ENCODE measurements around the gene CCNC. TPM values are rescaled to one million over a fixed set of nuclear protein-coding genes. Genes with fewer than 3 reads are reported as not detected.
A peak's percentile ranks its signal among the peaks of the same experiment; 100 is the strongest.

CCNC gene
- total and polyA plus RNA-seq, 2 experiments from 2014 or later = 108 to 143 TPM

GRCh38 chr6:99614430-99615186 is 46.1 kb upstream of the CCNC start:
- peak overlapping the region; percentile 64 for H3K4me3 ChIP-seq
- H4K20me1 ChIP-seq (replicated peaks; ENCODE audit: insufficient read depth) = peaks cover 27% of the 10 kb centered on the region; the same call in 1 of the 2 replicates
- Mint-ChIP-seq H3K4me1 (peaks cover 33% of the 10 kb centered on the region), H3K27me3 (ENCODE audit: insufficient read depth, low read depth, poor library complexity) (peaks cover 95% of the 10 kb centered on the region), H3K4me3 (peak overlapping the region; percentile 66), H3K27ac (no peak overlapping the region), H3K9me3 (peaks cover 8% of the 10 kb centered on the region), H3K36me3 (ENCODE audit: low read depth) (peaks cover 4% of the 10 kb centered on the region; the same call in 2 of the 3 replicates)
- peak overlapping the region; percentile 96 for H2AFZ ChIP-seq
- H3F3A ChIP-seq (replicated peaks; ENCODE audit: low read depth) = peaks cover 28% of the 10 kb centered on the region
- DNase-seq (ENCODE audit: low spot score) (peak; percentile 83), ATAC-seq (peak; percentile 17)
- H3K4me1 ChIP-seq (ENCODE audit: insufficient read depth) = peaks cover 46% of the 10 kb centered on the region
- H3K9me2 ChIP-seq (ENCODE audit: insufficient read depth) = no peaks in the 10 kb centered on the region
- no peak overlapping the region for H3K27ac ChIP-seq (ENCODE audit: low read depth)
- no peaks in the 10 kb centered on the region for H3K36me3 ChIP-seq (ENCODE audit: insufficient read depth)
- TF ChIP-seq STAT1 (IDR thresholded peaks at IDR 0.05; ENCODE audit: unreplicated experiment) (no peak), EZH2 (IDR thresholded peaks at IDR 0.05; ENCODE audit: low read depth, unreplicated experiment) (peak; percentile 64), CREB1 (CRISPR knock-in tag; IDR thresholded peaks at IDR 0.05; ENCODE audit: low read depth) (peak; percentile 35; the same call in 1 of the 2 replicates), EZH2phosphoT487 (IDR thresholded peaks at IDR 0.05; ENCODE audit: unreplicated experiment) (peak; percentile 82), JUNB (IDR thresholded peaks at IDR 0.05; ENCODE audit: unreplicated experiment) (no peak)
- peak overlapping the region; percentile 93 for H3K4me2 ChIP-seq
- H3K27me3 ChIP-seq (ENCODE audit: insufficient read depth) = peaks cover 99% of the 10 kb centered on the region
- no peaks in the 10 kb centered on the region for H3K79me2 ChIP-seq (replicated peaks; ENCODE audit: insufficient read depth)

- Histone ChIP-seq H3K4me2 (peak overlapping the region; percentile 93), H3F3A (replicated peaks; ENCODE audit: low read depth) (peaks cover 33% of the 10 kb centered on the region), H3K27me3 (ENCODE audit: insufficient read depth) (peaks cover 99% of the 10 kb centered on the region), H3K79me2 (replicated peaks; ENCODE audit: insufficient read depth) (no peaks in the 10 kb centered on the region), H2AFZ (peak overlapping the region; percentile 96), H3K4me1 (ENCODE audit: insufficient read depth) (peaks cover 53% of the 10 kb centered on the region), H3K4me3 (peak overlapping the region; percentile 64), H3K36me3 (ENCODE audit: insufficient read depth) (no peaks in the 10 kb centered on the region), H4K20me1 (replicated peaks; ENCODE audit: insufficient read depth) (peaks cover 30% of the 10 kb centered on the region; the same call in 1 of the 2 replicates), H3K27ac (ENCODE audit: low read depth) (no peak overlapping the region), H3K9me2 (ENCODE audit: insufficient read depth) (no peaks in the 10 kb centered on the region)
- no peak for TF ChIP-seq CTCF (conservative IDR thresholded peaks at IDR 0.05; ENCODE audit: low read depth in 2 of 2)
- no peak for TF ChIP-seq POLR2AphosphoS5 (IDR thresholded peaks at IDR 0.05; ENCODE audit: low read depth)
- peak; percentile 37 for TF ChIP-seq EZH2phosphoT487 (IDR thresholded peaks at IDR 0.05; ENCODE audit: unreplicated experiment)
- TF ChIP-seq EZH2 (IDR thresholded peaks at IDR 0.05; ENCODE audit: low read depth, unreplicated experiment) = peak; percentile 87
- Mint-ChIP-seq H3K4me3 (peak overlapping the region; percentile 66), H3K36me3 (ENCODE audit: low read depth) (peaks cover 4% of the 10 kb centered on the region; the same call in 2 of the 3 replicates), H3K27ac (no peak overlapping the region), H3K9me3 (peaks cover 8% of the 10 kb centered on the region), H3K27me3 (ENCODE audit: insufficient read depth, low read depth, poor library complexity) (peaks cover 95% of the 10 kb centered on the region), H3K4me1 (peaks cover 37% of the 10 kb centered on the region)
- DNase-seq (ENCODE audit: low spot score) (peak; percentile 69), ATAC-seq (peak; percentile 55)
These were observed 45.4 kb upstream of the CCNC start for GRCh38 chr6:99613705-99614429.

Measured in GM23338 (cell line).